H1 (cell line): ENCODE data around the gene ARHGEF7. TPM values are rescaled to one million over a fixed set of nuclear protein-coding genes. Genes with fewer than 3 reads are reported as not detected.

Experiments
- CTCF ChIA-PET: fragments of 300-600 bp; sonication (Branson Sonifier 250); formaldehyde crosslinking; loops from one replicate; lab custom pipeline; 2021; ENCODE audit not compliant: partially characterized antibody; lab: Charles Lee
- POLR2A ChIA-PET: fragments of 300-600 bp; sonication (Branson Sonifier 250); formaldehyde crosslinking; loops from one replicate; lab custom pipeline; 2021; ENCODE audit warnings: inconsistent platforms; ENCODE audit not compliant: partially characterized antibody; lab: Charles Lee
- DNase-seq, 2 experiments: peaks; one replicate each; pipeline versions ENCODE4 v3.0.0 to v3.0.0-alpha.2; 2010 to 2022; ENCODE audit warnings: low spot score in 2 of 2, low read depth in 1 of 2, mixed read lengths in 1 of 2
- FAIRE-seq: peaks from 2 replicates; lab custom pipeline; 2011; peaks lifted over from hg19 to GRCh38; lab: Jason Lieb, UNC
- H2AFZ ChIP-seq: 2 replicates; pipeline ENCODE4 v1.8.1; 2012; ENCODE audit warnings: low read length, inconsistent platforms
- H2AK5ac ChIP-seq: 2 replicates; pipeline ENCODE4 v1.6.1; 2013; ENCODE audit warnings: low read depth, low read length
- H2BK120ac ChIP-seq: replicated peaks from 2 replicates; pipeline ENCODE3; 2013; ENCODE audit warnings: low read depth, low read length, inconsistent platforms
- H2BK12ac ChIP-seq: 2 replicates; pipeline ENCODE4 v1.6.1; 2013; ENCODE audit warnings: low read depth, low read length
- H2BK15ac ChIP-seq: 2 replicates; pipeline ENCODE4 v1.6.1; 2013; ENCODE audit warnings: low read length
- H2BK20ac ChIP-seq: 2 replicates; pipeline ENCODE4 v1.6.1; 2013; ENCODE audit warnings: low read length
- H2BK5ac ChIP-seq: 2 replicates; pipeline ENCODE4 v1.6.1; 2013; ENCODE audit warnings: low read depth, low read length
- H3K14ac ChIP-seq: 2 replicates; pipeline ENCODE4 v1.6.1; 2013; ENCODE audit warnings: inconsistent platforms; ENCODE audit not compliant: insufficient read length
- H3K18ac ChIP-seq: 2 replicates; pipeline ENCODE4 v1.6.1; 2013; ENCODE audit warnings: low read length; ENCODE audit errors: extremely low read depth
- H3K23ac ChIP-seq: 2 replicates; pipeline ENCODE4 v1.6.1; 2013; ENCODE audit warnings: inconsistent platforms; ENCODE audit not compliant: insufficient read length
- H3K23me2 ChIP-seq: 2 replicates; pipeline ENCODE4 v1.6.1; 2013; ENCODE audit warnings: low read depth, low read length
- H3K27ac ChIP-seq: 2 replicates; pipeline ENCODE4 v1.6.1; 2011; ENCODE audit warnings: low read depth, low read length, inconsistent platforms
- H3K27me3 ChIP-seq, 4 experiments: replicated peaks in 1 of 4; 1 replicate in 1 of 4; 2 replicates in 3 of 4; pipeline versions ENCODE4 v1.6.1 to v1.8.1; 2011 to 2013; ENCODE audit warnings: low read length in 3 of 4, mild to moderate bottlenecking in 3 of 4, inconsistent platforms in 2 of 4, mixed read lengths in 2 of 4, moderate library complexity in 1 of 4; ENCODE audit not compliant: control insufficient read depth in 3 of 4, insufficient read depth in 3 of 4; ENCODE audit errors: extremely low read depth in 1 of 4
- H3K36me3 ChIP-seq, 4 experiments: 2 replicates each; pipeline versions ENCODE4 v1.6.1 to v1.8.1; 2011 to 2013; ENCODE audit warnings: mild to moderate bottlenecking in 4 of 4, low read length in 3 of 4, moderate library complexity in 2 of 4, control low read depth in 1 of 4, inconsistent platforms in 1 of 4; ENCODE audit not compliant: insufficient read depth in 4 of 4, control insufficient read depth in 2 of 4
- H3K4ac ChIP-seq: replicated peaks from 2 replicates; pipeline ENCODE3; 2013; ENCODE audit warnings: low read length, low read depth, mixed read lengths, inconsistent platforms; ENCODE audit not compliant: insufficient read length
- H3K4me1 ChIP-seq, 4 experiments: replicated peaks in 1 of 4; 1 replicate in 1 of 4; 2 replicates in 3 of 4; pipeline versions ENCODE4 v1.6.1 to v1.8.1; 2011 to 2013; ENCODE audit warnings: low read length in 3 of 4, inconsistent platforms in 2 of 4, mixed read lengths in 1 of 4; ENCODE audit not compliant: insufficient read depth in 4 of 4, control insufficient read depth in 3 of 4
- H3K4me2 ChIP-seq, 2 experiments: 2 replicates each; pipeline versions ENCODE4 v1.6.1 to v1.8.1; 2011 to 2013; ENCODE audit warnings: low read depth in 2 of 2, low read length in 2 of 2, control low read depth in 1 of 2, inconsistent platforms in 1 of 2, mild to moderate bottlenecking in 1 of 2; ENCODE audit not compliant: insufficient read depth in 1 of 2
- H3K4me3 ChIP-seq, 4 experiments: fragments of 200-600, 300-600 bp in 1 of 4; sonication (generic), shearing (Covaris generic), sonication (Bioruptor Twin) in 1 of 4; 2 replicates each; pipeline versions ENCODE4 v1.5.1 to v1.8.1; 2011 to 2016; ENCODE audit warnings: low read length in 4 of 4, low read depth in 3 of 4, control low read depth in 2 of 4, inconsistent platforms in 2 of 4, mild to moderate bottlenecking in 2 of 4, mixed read lengths in 1 of 4, moderate library complexity in 1 of 4; ENCODE audit not compliant: insufficient read depth in 2 of 4; ENCODE audit errors: extremely low read depth in 1 of 4
- H3K56ac ChIP-seq: replicated peaks from 2 replicates; pipeline ENCODE3; 2013; ENCODE audit warnings: low read depth, mild to moderate bottlenecking, mixed read lengths, low read length, inconsistent platforms; ENCODE audit not compliant: insufficient read length
- H3K79me1 ChIP-seq: 2 replicates; pipeline ENCODE4 v1.6.1; 2013; ENCODE audit warnings: low read depth, low read length, control low read depth
- H3K79me2 ChIP-seq, 2 experiments: 2 replicates each; pipeline versions ENCODE4 v1.6.1 to v1.8.1; 2012 to 2013; ENCODE audit warnings: low read length in 2 of 2, mild to moderate bottlenecking in 2 of 2, inconsistent platforms in 1 of 2; ENCODE audit not compliant: insufficient read depth in 2 of 2, control insufficient read depth in 1 of 2
- H3K9ac ChIP-seq, 4 experiments: replicated peaks in 1 of 4; 1 replicate in 1 of 4; 2 replicates in 3 of 4; pipeline versions ENCODE4 v1.6.1 to v1.8.1; 2011 to 2013; ENCODE audit warnings: low read depth in 3 of 4, low read length in 3 of 4, control low read depth in 2 of 4, mild to moderate bottlenecking in 2 of 4, moderate library complexity in 2 of 4, inconsistent platforms in 1 of 4; ENCODE audit errors: extremely low read depth in 1 of 4
- H3K9me3 ChIP-seq, 2 experiments: 2 replicates each; pipeline versions ENCODE4 v1.6.1 to v1.8.1; 2012 to 2013; ENCODE audit warnings: mild to moderate bottlenecking in 2 of 2, moderate library complexity in 2 of 2, control low read depth in 1 of 2, inconsistent platforms in 1 of 2, low read depth in 1 of 2, low read length in 1 of 2, mixed read lengths in 1 of 2; ENCODE audit not compliant: insufficient read depth in 2 of 2
- H4K20me1 ChIP-seq, 2 experiments: replicated peaks in 1 of 2; 2 replicates each; pipeline versions ENCODE3 to v1.8.1; 2011 to 2013; ENCODE audit warnings: inconsistent platforms in 2 of 2, low read length in 2 of 2, mild to moderate bottlenecking in 1 of 2; ENCODE audit not compliant: insufficient read depth in 2 of 2, control insufficient read depth in 1 of 2
- H4K5ac ChIP-seq: 2 replicates; pipeline ENCODE4 v1.6.1; 2013; ENCODE audit warnings: low read length, low read depth, mixed read lengths, inconsistent platforms; ENCODE audit not compliant: insufficient read length
- H4K8ac ChIP-seq: 2 replicates; pipeline ENCODE4 v1.8.0; 2013; ENCODE audit warnings: mild to moderate bottlenecking, moderate library complexity, low read length, inconsistent platforms; ENCODE audit not compliant: insufficient read depth; ENCODE audit errors: extremely low read depth
- H4K91ac ChIP-seq: replicated peaks from 2 replicates; pipeline ENCODE3; 2013; ENCODE audit warnings: low read length, mixed read lengths, inconsistent platforms; ENCODE audit not compliant: insufficient read length
- CBX8 ChIP-seq: fragments of 300-800, 300-1000 bp; sonication (generic); IDR thresholded peaks from 2 replicates; pipeline ENCODE4 v1.7.1; 2016; ENCODE audit warnings: low read depth, low read length, borderline replicate concordance
- FOSL1 ChIP-seq: IDR thresholded peaks from 2 replicates; pipeline ENCODE4 v1.6.1; 2011; ENCODE audit warnings: mild to moderate bottlenecking, low read depth, low read length, moderate library complexity; ENCODE audit not compliant: insufficient read depth
- GABPA ChIP-seq: IDR thresholded peaks from 2 replicates; pipeline ENCODE4 v1.6.1; 2011; ENCODE audit warnings: mild to moderate bottlenecking, low read length, moderate library complexity, borderline replicate concordance; ENCODE audit not compliant: insufficient read depth
- HDAC2 ChIP-seq, 2 experiments: fragments of 300-600 bp in 1 of 2; sonication (generic) in 1 of 2; IDR thresholded peaks; 2 replicates each; pipeline ENCODE4 v1.6.1; 2011 to 2012; ENCODE audit warnings: low read depth in 2 of 2, low read length in 2 of 2, mild to moderate bottlenecking in 2 of 2, moderate library complexity in 2 of 2, borderline replicate concordance in 1 of 2, inconsistent platforms in 1 of 2
- KDM1A ChIP-seq: fragments of 200-600, 300-600 bp; sonication (generic); IDR thresholded peaks from 2 replicates; pipeline ENCODE4 v1.7.1; 2016; ENCODE audit warnings: mild to moderate bottlenecking, low read length, borderline replicate concordance
- RBBP5 ChIP-seq: IDR thresholded peaks from 2 replicates; pipeline ENCODE4 v1.7.1; 2012; ENCODE audit warnings: low read depth, mild to moderate bottlenecking, inconsistent platforms, low read length, moderate library complexity, borderline replicate concordance
- SP1 ChIP-seq: IDR thresholded peaks from 2 replicates; pipeline ENCODE4 v1.6.1; 2011; ENCODE audit warnings: low read depth, low read length
- WGBS, 2 experiments: shearing (Covaris generic) in 1 of 2; methylation state at CpG; one replicate each; pipeline versions ENCODE4 v1.1.6 to v1.1.7; 2013 to 2015; ENCODE audit warnings: low lambda C conversion rate in 2 of 2, mixed read lengths in 2 of 2, inconsistent platforms in 1 of 2, low coverage in 1 of 2, missing lambda C conversion rate in 1 of 2; ENCODE audit not compliant: insufficient replicate concordance in 2 of 2, insufficient coverage in 1 of 2, insufficient read length in 1 of 2; ENCODE audit errors: extremely low coverage in 1 of 2, missing lambda C conversion rate in 1 of 2; 5-methylcytosine and 5-hydroxymethylcytosine counted together
- polyA plus RNA-seq, 7 experiments: library from polyadenylated mRNA; depleted of rRNA in 3 of 7; stranded (reverse) in 5 of 7; unstranded in 2 of 7; fragments of >200 nt in 5 of 7; fragments of 200-250 nt in 2 of 7; gene quantifications; 1 replicate in 5 of 7; 2 replicates in 1 of 7; 4 replicates in 1 of 7; pipeline versions ENCODE4 v1.2.1 to v1.2.3, GENCODE V29; 2011 to 2013; ENCODE audit warnings: missing spikeins in 2 of 7, mixed read lengths in 2 of 7
- total RNA-seq: library from RNA; stranded (reverse); fragmentation: NEBNext Ultra II Directional; extraction: Animal tissue kit (Norgen Biotek cat#: 25700); gene quantifications from 2 replicates; pipeline ENCODE4 v1.2.1, GENCODE V29; 2021

The ARHGEF7 gene
- total and polyA plus RNA-seq, 2 of the 8 experiments (the other 6 are each of a cell fraction or from before 2014, with no cell fraction given): 26.2 to 56.5 TPM

DNA sequence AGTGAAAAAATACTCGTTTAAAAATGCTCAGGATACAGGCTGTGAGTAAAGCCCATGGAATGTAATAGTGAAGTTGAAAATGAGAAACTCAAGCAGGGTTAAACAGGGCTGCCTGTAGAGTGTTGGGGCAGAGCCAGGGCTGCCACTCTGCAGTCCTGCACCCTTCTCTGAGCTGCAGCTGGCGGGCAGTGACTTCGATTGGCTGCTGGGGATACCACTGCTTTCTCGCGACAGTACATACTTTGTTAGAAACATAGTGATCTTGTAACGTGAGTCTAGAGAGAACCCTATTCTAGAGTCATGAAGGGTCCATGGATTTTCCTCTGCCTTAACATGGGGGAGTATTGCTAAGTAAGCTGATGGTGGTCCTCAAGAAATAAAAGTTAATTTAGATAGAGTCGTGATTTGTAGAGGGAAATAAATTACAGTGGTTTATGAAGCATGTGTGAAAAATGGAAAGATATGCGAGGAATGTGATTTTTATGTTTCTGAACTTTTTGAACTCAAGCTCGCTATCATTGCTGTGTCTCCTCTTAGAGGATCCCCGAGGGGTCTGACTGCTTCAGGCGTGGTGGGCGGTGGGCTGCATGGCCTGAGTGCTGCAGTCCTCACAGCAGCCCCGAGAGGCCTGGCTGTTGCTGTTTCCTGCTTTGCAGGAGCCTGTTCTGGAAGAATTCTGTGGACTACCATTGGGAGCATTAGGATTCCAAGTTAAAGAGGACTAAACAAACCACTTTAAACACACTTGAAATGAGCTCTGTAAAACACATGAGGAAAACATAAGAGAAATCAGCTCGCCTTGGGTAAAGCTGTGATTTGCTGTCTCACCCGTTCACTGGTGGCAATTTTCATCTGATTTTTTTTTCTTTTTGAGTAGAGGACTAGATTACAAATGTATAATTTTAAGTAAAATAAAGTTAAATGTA is 95.7 kb downstream of the ARHGEF7 start:
- Histone ChIP-seq H3K79me2 (peaks cover 0 to 90% of the 10 kb centered on the region in 2 experiments; a peak in 3 of 4 replicates), H4K5ac (no peak overlapping the region), H3K23ac (no peak overlapping the region), H3K4me2 (peak overlapping the region; percentile 1 to 74; a peak in 3 of 4 replicates), H2AK5ac (no peak overlapping the region), H3K9ac (no peak overlapping the region), H3K27ac (no peak overlapping the region; the same call in 1 of the 2 replicates), H2BK20ac (no peak overlapping the region), H4K91ac (no peak overlapping the region), H3K79me1 (peaks cover 21% of the 10 kb centered on the region), H3K4me3 (0 out of 8 replicates have a peak overlapping the region, but pooled peaks of 1 of the 4 experiments have one; percentile 19), H2AFZ (no peak overlapping the region), H4K20me1 (peaks cover 3 to 13% of the 10 kb centered on the region in 2 experiments), H3K9me3 (no peaks in the 10 kb centered on the region), H3K23me2 (no peaks in the 10 kb centered on the region), H3K36me3 (no peaks in the 10 kb centered on the region), H2BK12ac (peak overlapping the region; percentile 30; the same call in 1 of the 2 replicates), H2BK15ac (no peak overlapping the region), H3K4me1 (peaks cover 13 to 43% (median 37%) of the 10 kb centered on the region in 4 experiments), H3K56ac (no peak overlapping the region), H2BK120ac (no peak overlapping the region), H3K4ac (no peak overlapping the region), H3K14ac (no peak overlapping the region), H3K27me3 (no peaks in the 10 kb centered on the region), H2BK5ac (0 out of 2 replicates have a peak overlapping the region, but pooled peaks have one; percentile 48), H3K18ac (no peak overlapping the region; the same call in 1 of the 2 replicates), H4K8ac (no peak overlapping the region; the same call in none of the 2 replicates)
- CTCF ChIA-PET: interaction anchor here (0.6 to 9.6 kb wide), 8 partner anchors 11 to 1711 kb away, joined by 3 to 65 read pairs (median 4); no protein-coding TSS in a partner anchor
- no peak for FAIRE-seq
- no peak for DNase-seq
- POLR2A ChIA-PET: interaction anchor here (0.7 kb wide), 1 partner anchor 968 kb away, joined by 3 read pairs; no protein-coding TSS in a partner anchor
- TF ChIP-seq RBBP5: no peak
- no peak for TF ChIP-seq KDM1A
- TF ChIP-seq HDAC2 (IDR thresholded peaks at IDR 0.05; ENCODE audit: borderline replicate concordance in 1 of 2, low read depth in 2 of 2, low read length in 2 of 2): no peak
- no peak for TF ChIP-seq CBX8
- no peak for TF ChIP-seq SP1
- TF ChIP-seq GABPA: no peak
- TF ChIP-seq FOSL1: no peak
- WGBS, 2 experiments: 73 to 90% methylated on average over 2 to 15 of the region's 15 CpGs
